ENCODE measurements around the gene ECHDC1.

DNA sequence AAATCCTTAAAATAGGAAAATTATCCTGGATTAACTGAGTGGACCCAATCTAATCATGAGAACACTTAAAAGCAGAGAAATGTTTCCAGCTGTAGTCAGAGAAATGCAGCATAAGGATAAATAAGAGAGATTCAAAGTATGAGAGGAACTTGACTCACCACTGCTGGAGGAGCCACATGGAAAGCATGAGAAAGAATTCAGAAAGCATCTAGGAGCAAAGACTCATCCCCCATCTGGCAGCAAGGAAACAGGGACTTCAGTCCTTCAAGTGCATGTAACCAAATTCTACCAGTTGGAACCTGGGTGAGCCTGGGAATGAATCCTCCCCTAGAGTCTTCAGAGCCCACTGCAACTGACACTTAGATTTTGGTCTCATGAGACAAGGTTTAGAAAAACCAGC lies 43.0 kb downstream of the ECHDC1 start:
- TF ChIP-seq CTCF (IDR thresholded peaks at IDR 0.05; ENCODE audit: insufficient read depth, low read depth, low read length) (no peak), EZH2 (IDR thresholded peaks at IDR 0.05; ENCODE audit: insufficient read depth, low read length) (no peak)
